Renal cortical epithelial cell (primary cell): ENCODE data around the gene PPP5C. TPM values are rescaled to one million over a fixed set of nuclear protein-coding genes. Genes with fewer than 3 reads are reported as not detected.

Experiments
- DNase-seq: peaks from one replicate; pipeline ENCODE4 v3.0.0-alpha.2; 2011; ENCODE audit warnings: low read depth
- total RNA-seq: library from RNA; depleted of rRNA; stranded (reverse); fragments of >200 nt; gene quantifications from 2 replicates; pipeline ENCODE4 v1.2.3, GENCODE V29; 2014

The PPP5C gene
- total RNA-seq, 1 donor from 2014 or later, result 64.9 TPM

GRCh38 chr19:46330319-46330918, 16.5 kb upstream of the PPP5C start:
- no peak for DNase-seq

- no peak for DNase-seq
Observed at GRCh38 chr19:46337487-46337886, 9.4 kb upstream of the PPP5C start.

GRCh38 chr19:46339446-46339845, 7.4 kb upstream of the PPP5C start:
- no peak for DNase-seq

GRCh38 chr19:46340051-46340659, 6.7 kb upstream of the PPP5C start:
- no peak for DNase-seq

GRCh38 chr19:46341937-46342336, 5.0 kb upstream of the PPP5C start:
- no peak for DNase-seq

- DNase-seq, result no peak
Observed at GRCh38 chr19:46344363-46344762, 2.5 kb upstream of the PPP5C start.

GRCh38 chr19:46345157-46345556, 1.7 kb upstream of the PPP5C start:
- DNase-seq, result no peak

- DNase-seq, result no peak
Observed at GRCh38 chr19:46347572-46347883, 641 bp downstream of the PPP5C start.

- no peak for DNase-seq
Observed at GRCh38 chr19:46347985-46348384, 1.1 kb downstream of the PPP5C start.

- DNase-seq, result no peak
Observed at GRCh38 chr19:46349311-46349993, 2.6 kb downstream of the PPP5C start.

- no peak for DNase-seq
Observed at GRCh38 chr19:46350029-46350757, 3.3 kb downstream of the PPP5C start.

- DNase-seq, result no peak
Observed at GRCh38 chr19:46350758-46351159, 3.9 kb downstream of the PPP5C start.

GRCh38 chr19:46351241-46352041, 4.6 kb downstream of the PPP5C start:
- DNase-seq, result peak; percentile 58

- DNase-seq, result no peak
Observed at GRCh38 chr19:46353730-46354528, 7.0 kb downstream of the PPP5C start.

GRCh38 chr19:46355234-46356148, 8.6 kb downstream of the PPP5C start:
- no peak for DNase-seq

- DNase-seq, result no peak
Observed at GRCh38 chr19:46356149-46357055, 9.5 kb downstream of the PPP5C start.

- DNase-seq, result no peak
Observed at GRCh38 chr19:46357846-46358583, 11.1 kb downstream of the PPP5C start.

- DNase-seq, result no peak
Observed at GRCh38 chr19:46361915-46362314, 15.0 kb downstream of the PPP5C start.
